ENCODE data around the gene RMND5B.

DNA sequence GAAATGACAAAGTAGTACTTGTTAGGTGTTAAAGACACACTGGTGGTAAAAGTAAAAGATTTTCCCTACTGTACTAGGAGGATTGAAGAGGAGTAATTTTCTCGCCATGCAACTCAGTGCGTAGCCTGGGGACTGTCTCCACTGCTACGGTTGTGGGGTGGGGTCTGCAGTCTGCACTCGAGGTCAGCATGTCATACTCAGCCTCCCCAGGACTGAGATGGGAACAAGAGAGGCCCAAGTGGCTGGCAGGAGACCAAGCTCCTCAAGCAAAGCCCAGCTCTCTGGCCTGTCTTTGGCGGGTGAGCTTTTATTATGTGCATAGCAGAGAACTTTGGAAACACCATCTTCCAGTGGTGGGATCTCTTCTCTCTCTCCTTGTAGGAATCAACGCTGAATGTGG, 12.4 kb downstream of the RMND5B start:
- TF ChIP-seq, protein P1, sequence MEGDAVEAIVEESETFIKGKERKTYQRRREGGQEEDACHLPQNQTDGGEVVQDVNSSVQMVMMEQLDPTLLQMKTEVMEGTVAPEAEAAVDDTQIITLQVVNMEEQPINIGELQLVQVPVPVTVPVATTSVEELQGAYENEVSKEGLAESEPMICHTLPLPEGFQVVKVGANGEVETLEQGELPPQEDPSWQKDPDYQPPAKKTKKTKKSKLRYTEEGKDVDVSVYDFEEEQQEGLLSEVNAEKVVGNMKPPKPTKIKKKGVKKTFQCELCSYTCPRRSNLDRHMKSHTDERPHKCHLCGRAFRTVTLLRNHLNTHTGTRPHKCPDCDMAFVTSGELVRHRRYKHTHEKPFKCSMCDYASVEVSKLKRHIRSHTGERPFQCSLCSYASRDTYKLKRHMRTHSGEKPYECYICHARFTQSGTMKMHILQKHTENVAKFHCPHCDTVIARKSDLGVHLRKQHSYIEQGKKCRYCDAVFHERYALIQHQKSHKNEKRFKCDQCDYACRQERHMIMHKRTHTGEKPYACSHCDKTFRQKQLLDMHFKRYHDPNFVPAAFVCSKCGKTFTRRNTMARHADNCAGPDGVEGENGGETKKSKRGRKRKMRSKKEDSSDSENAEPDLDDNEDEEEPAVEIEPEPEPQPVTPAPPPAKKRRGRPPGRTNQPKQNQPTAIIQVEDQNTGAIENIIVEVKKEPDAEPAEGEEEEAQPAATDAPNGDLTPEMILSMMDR (IDR thresholded peaks at IDR 0.05), result no peak
- TF ChIP-seq POLR2A (IDR thresholded peaks at IDR 0.05), result no peak
- no peak for TF ChIP-seq POLR2AphosphoS5 (IDR thresholded peaks at IDR 0.05)
